HL-60 (cell line): ENCODE data around the gene PCCA.

ENCODE experiments used
- CTCF ChIP-seq: IDR thresholded peaks from one replicate; pipeline ENCODE4 v1.5.1; 2011; ENCODE audit warnings: low read length, control low read depth, inconsistent platforms; ENCODE audit not compliant: insufficient read depth
- POLR2AphosphoS5 ChIP-seq: IDR thresholded peaks from 2 replicates; pipeline ENCODE4 v1.6.1; 2012; ENCODE audit warnings: low read depth
- SPI1 ChIP-seq: IDR thresholded peaks from 2 replicates; pipeline ENCODE4 v1.6.1; 2012; ENCODE audit warnings: low read depth, mild to moderate bottlenecking, borderline replicate concordance

GRCh38 chr13:100323937-100324336 lies 235.0 kb downstream of the PCCA start:
- TF ChIP-seq POLR2AphosphoS5 (no peak), CTCF (no peak), SPI1 (no peak)
